ENCODE results near the gene NT5DC1. TPM values are rescaled to one million over a fixed set of nuclear protein-coding genes. Genes with fewer than 3 reads are reported as not detected.

Gene NT5DC1
- polyA plus RNA-seq, 1 of the 3 experiments (the other 2 are of a cell fraction): 20.3 TPM

- no peak for TF ChIP-seq TEAD4 (IDR thresholded peaks at IDR 0.05; ENCODE audit: borderline replicate concordance, insufficient read depth)
- no peak for TF ChIP-seq IRF3 (IDR thresholded peaks at IDR 0.05; ENCODE audit: low read depth, low read length)
- no peak for TF ChIP-seq SIN3A (IDR thresholded peaks at IDR 0.05; ENCODE audit: borderline replicate concordance, low read depth, low read length)
- TF ChIP-seq NFIC (IDR thresholded peaks at IDR 0.05; ENCODE audit: borderline replicate concordance): no peak
- TF ChIP-seq CTCF (IDR thresholded peaks at IDR 0.05): no peak
- TF ChIP-seq NRF1 (IDR thresholded peaks at IDR 0.05; ENCODE audit: low read depth, low read length): no peak
- TF ChIP-seq EP300 (IDR thresholded peaks at IDR 0.05; ENCODE audit: borderline replicate concordance in 1 of 2, low read depth in 1 of 2, low read length in 1 of 2): no peak
- no peak for TF ChIP-seq ZBTB33 (IDR thresholded peaks at IDR 0.05; ENCODE audit: borderline replicate concordance, low read depth)
- TF ChIP-seq REST (IDR thresholded peaks at IDR 0.05; ENCODE audit: low read depth, low read length): no peak
- TF ChIP-seq FOSL2 (IDR thresholded peaks at IDR 0.05; ENCODE audit: borderline replicate concordance, low read depth): no peak
- no peak for TF ChIP-seq RAD21 (IDR thresholded peaks at IDR 0.05; ENCODE audit: low read length)
- no peak for TF ChIP-seq MAX (IDR thresholded peaks at IDR 0.05; ENCODE audit: low read depth)
- TF ChIP-seq GATA2 (CRISPR knock-in tag; IDR thresholded peaks at IDR 0.05): no peak
- TF ChIP-seq, protein P1, sequence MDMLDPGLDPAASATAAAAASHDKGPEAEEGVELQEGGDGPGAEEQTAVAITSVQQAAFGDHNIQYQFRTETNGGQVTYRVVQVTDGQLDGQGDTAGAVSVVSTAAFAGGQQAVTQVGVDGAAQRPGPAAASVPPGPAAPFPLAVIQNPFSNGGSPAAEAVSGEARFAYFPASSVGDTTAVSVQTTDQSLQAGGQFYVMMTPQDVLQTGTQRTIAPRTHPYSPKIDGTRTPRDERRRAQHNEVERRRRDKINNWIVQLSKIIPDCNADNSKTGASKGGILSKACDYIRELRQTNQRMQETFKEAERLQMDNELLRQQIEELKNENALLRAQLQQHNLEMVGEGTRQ (IDR thresholded peaks at IDR 0.05; ENCODE audit: borderline replicate concordance, low read depth, low read length): no peak
- no peak overlapping the region for H3K9ac ChIP-seq
- no peak overlapping the region for H2AFZ ChIP-seq (ENCODE audit: low read depth)
- no peaks in the 10 kb centered on the region for H4K20me1 ChIP-seq (ENCODE audit: insufficient read depth)
- WGBS (ENCODE audit: low lambda C conversion rate): 72% methylated on average over 2 of the region's 2 CpGs
- no peaks in the 10 kb centered on the region; a peak in 1 of 4 replicates for H3K4me1 ChIP-seq (ENCODE audit: control insufficient read depth in 1 of 2, insufficient read depth in 2 of 2, low read depth in 1 of 2, low read length in 1 of 2)
- H3K79me2 ChIP-seq (ENCODE audit: insufficient read depth): no peaks in the 10 kb centered on the region
- H3K36me3 ChIP-seq (replicated peaks in 1 of 2; ENCODE audit: control insufficient read depth in 1 of 2, insufficient read depth in 2 of 2, low read length in 1 of 2): no peaks in the 10 kb centered on the region
- H3K9me3 ChIP-seq: no peaks in the 10 kb centered on the region
- no peak overlapping the region for H3K4me3 ChIP-seq (ENCODE audit: low read depth in 2 of 2, low read length in 1 of 2)
- ChIA-PET POLR2A (interaction anchor here (1.5 kb wide), 1 partner anchor 10 kb away, joined by 3 read pairs; the partner anchor contains the start of gene NT5DC1), CTCF (no interaction called here)
- no peaks in the 10 kb centered on the region for H3K27me3 ChIP-seq (ENCODE audit: insufficient read depth)
- no peaks in the 10 kb centered on the region for H3K9me2 ChIP-seq
- H3K4me2 ChIP-seq: no peak overlapping the region
- H3F3A ChIP-seq (replicated peaks; ENCODE audit: insufficient read depth): no peaks in the 10 kb centered on the region
- no peak for DNase-seq
- no peak overlapping the region for H3K27ac ChIP-seq (ENCODE audit: low read depth in 2 of 2, low read length in 1 of 2)
Observed at GRCh38 chr6:116090251-116090650, 10.4 kb upstream of the NT5DC1 start.
